ENCODE data around the gene NCEH1. TPM values are rescaled to one million over a fixed set of nuclear protein-coding genes. Genes with fewer than 3 reads are reported as not detected.

NCEH1 gene
- total RNA-seq, 4 donors from 2014 or later, result 6.4 to 85.8 (median 12.1) TPM

DNA sequence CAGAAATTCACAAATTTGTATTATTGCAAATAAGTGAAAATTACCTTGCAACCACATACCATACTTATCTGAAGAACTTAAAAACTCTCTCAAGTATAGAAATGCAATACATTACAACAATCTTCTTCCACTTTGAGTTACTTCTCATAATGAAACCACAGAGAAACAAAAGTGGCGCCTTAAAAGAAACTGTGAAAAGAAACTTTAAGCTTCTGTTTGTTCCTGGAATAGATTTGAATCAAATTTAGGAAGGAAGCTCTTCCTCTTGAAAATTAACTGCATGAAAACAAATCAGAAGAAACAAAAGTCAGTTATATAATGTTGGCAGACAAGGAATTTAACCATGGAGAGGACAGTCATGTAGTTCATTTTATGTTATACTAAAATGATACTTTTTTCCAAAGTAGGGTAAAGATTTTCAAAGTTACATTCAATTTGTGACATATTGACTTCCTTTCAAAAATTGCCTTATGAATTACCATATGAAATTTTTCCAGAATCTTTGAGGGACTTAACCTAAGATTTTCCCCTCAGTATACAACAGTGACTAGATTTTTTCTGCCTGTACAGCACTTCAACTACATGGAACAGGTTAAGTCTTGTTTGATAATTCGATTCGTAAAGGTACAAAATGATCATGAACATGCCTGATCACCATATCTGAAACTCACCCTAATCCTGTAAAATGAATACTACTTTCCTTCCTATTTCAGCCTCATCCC is 130.0 kb downstream of the NCEH1 start:
- TF ChIP-seq, protein P1, sequence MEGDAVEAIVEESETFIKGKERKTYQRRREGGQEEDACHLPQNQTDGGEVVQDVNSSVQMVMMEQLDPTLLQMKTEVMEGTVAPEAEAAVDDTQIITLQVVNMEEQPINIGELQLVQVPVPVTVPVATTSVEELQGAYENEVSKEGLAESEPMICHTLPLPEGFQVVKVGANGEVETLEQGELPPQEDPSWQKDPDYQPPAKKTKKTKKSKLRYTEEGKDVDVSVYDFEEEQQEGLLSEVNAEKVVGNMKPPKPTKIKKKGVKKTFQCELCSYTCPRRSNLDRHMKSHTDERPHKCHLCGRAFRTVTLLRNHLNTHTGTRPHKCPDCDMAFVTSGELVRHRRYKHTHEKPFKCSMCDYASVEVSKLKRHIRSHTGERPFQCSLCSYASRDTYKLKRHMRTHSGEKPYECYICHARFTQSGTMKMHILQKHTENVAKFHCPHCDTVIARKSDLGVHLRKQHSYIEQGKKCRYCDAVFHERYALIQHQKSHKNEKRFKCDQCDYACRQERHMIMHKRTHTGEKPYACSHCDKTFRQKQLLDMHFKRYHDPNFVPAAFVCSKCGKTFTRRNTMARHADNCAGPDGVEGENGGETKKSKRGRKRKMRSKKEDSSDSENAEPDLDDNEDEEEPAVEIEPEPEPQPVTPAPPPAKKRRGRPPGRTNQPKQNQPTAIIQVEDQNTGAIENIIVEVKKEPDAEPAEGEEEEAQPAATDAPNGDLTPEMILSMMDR (IDR thresholded peaks at IDR 0.05; ENCODE audit: low read depth), result no peak

Small RNAs within 50 kb of the gene (small RNA-seq; reads per million reads assigned to genes)
- not detected for gene RNU6-547P

Other genes with a start within 250 kb of the NCEH1 start
- 100 to 1,000 TPM in 1 of 4 donors, 10 to 100 TPM in 3; 25.8 to 123 (median 36.9) TPM for gene TNFSF10, start 187.6 kb downstream of the NCEH1 start, total RNA-seq
- 10 to 100 TPM in 3 of 4 donors, 1 to 10 TPM in 1; 4.7 to 14.7 (median 12.7) TPM for gene ECT2, start 39.7 kb upstream of the NCEH1 start, total RNA-seq

All from subcutaneous adipose tissue (tissue), 4 donors.